Duodenal mucosa (tissue), 2 donors: ENCODE measurements around the gene KRTAP12-1.
"Not testable (repeated sequence)": the region's sequence is repeated elsewhere in the genome, so short reads cannot be mapped to it uniquely, and the experiment has no call there.

Source experiments
- H3K27ac ChIP-seq: one replicate; pipeline ENCODE4 v1.7.0; 2013; ENCODE audit warnings: low read depth, low read length
- H3K27me3 ChIP-seq, 2 donors: one replicate each; pipeline ENCODE4 v1.7.0; 2013; ENCODE audit warnings: low read length in 2 of 2, control low read depth in 1 of 2; ENCODE audit not compliant: insufficient read depth in 2 of 2, control insufficient read depth in 1 of 2
- H3K36me3 ChIP-seq, 2 donors: one replicate each; pipeline ENCODE4 v1.7.0; 2013; ENCODE audit warnings: low read length in 2 of 2, control low read depth in 1 of 2; ENCODE audit not compliant: insufficient read depth in 2 of 2, control insufficient read depth in 1 of 2
- H3K4me1 ChIP-seq, 2 donors: one replicate each; pipeline ENCODE4 v1.7.0; 2013; ENCODE audit warnings: low read length in 2 of 2, control low read depth in 1 of 2; ENCODE audit not compliant: insufficient read depth in 2 of 2, control insufficient read depth in 1 of 2
- H3K4me3 ChIP-seq, 2 donors: one replicate each; pipeline ENCODE4 v1.7.0; 2013; ENCODE audit warnings: low read length in 2 of 2, low read depth in 1 of 2
- H3K9ac ChIP-seq, 2 donors: one replicate each; pipeline ENCODE4 v1.7.0; 2013; ENCODE audit warnings: low read length in 2 of 2, low read depth in 1 of 2
- H3K9me3 ChIP-seq, 2 donors: one replicate each; pipeline ENCODE4 v1.7.0; 2013; ENCODE audit warnings: low read length in 2 of 2, control low read depth in 1 of 2; ENCODE audit not compliant: control insufficient read depth in 1 of 2

Gene KRTAP12-1

DNA sequence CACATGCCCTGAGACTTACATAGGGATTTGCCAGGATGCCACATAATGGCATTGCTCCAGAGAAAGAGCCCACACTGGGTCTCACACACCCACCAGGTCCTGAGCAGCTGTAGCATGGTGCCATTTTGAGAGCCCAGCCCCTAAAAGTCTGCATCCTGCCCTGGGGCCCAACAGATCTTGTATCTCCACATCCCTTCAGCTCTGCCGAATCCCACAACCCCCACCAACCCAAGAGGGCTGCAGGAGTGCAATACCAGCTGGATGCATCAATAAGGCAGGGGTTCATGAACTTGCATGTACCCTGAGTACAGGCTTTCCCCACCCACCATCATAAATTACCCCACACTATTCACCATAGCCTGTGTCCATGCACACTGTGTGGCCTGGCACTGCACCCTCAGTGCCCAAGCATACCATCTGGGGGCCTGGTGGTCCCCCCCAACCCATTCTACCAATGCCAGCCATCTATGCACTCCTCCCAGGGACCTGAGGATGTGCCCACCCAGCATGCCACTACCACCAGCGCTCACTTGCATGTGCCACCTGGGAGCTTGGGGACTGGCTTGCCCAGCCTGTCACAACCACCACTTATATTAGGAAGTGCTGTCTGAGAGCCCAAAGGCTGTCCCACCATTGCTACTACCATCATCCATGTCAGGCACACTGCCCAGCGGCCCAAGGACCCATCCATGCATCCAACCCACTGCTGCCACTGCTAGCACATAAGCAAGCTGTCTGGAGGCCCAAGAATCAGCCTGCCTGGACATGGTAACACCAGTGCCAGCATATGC, 11.1 kb downstream of the KRTAP12-1 start:
- no peaks in the 10 kb centered on the region for H3K36me3 ChIP-seq
- no peak overlapping the region for H3K4me3 ChIP-seq
- H3K9me3 ChIP-seq = peaks cover 6 to 18% of the 10 kb centered on the region in 2 donors
- no peaks in the 10 kb centered on the region for H3K4me1 ChIP-seq
- no peak overlapping the region for H3K27ac ChIP-seq
- peaks cover 0 to 3% of the 10 kb centered on the region in 2 donors for H3K27me3 ChIP-seq
- no peak overlapping the region for H3K9ac ChIP-seq

DNA sequence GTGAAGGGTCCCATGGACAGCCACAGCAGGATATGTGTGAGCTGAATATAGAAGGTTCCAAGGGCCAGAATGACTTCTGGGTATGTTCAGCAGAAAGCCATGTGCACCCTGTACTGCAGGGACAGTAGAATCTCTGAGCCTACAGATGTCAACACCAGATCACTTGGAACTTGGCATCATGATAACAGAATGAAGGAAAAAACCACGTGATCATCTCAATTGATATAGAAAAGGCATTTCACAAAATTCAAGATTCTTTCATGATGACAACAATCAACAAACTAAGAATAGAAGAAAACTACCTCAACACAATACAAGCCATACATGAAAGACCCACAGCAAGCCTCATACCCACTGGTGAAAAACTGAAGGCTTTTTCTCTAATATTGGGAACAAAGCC, 14.4 kb downstream of the KRTAP12-1 start:
- Histone ChIP-seq H3K27me3 (peaks cover 0 to 3% of the 10 kb centered on the region in 2 donors), H3K36me3 (no peaks in the 10 kb centered on the region), H3K27ac (no peak overlapping the region), H3K4me3 (no peak overlapping the region), H3K9me3 (peaks cover 1 to 11% of the 10 kb centered on the region in 2 donors), H3K9ac (no peak overlapping the region), H3K4me1 (no peaks in the 10 kb centered on the region)

- no peaks in the 10 kb centered on the region for H3K36me3 ChIP-seq
- no peak within 1 kb of the TSS for H3K9ac ChIP-seq
- H3K27me3 ChIP-seq = peaks cover 0 to 3% of the 10 kb centered on the region in 2 donors
- H3K4me1 ChIP-seq = no peaks in the 10 kb centered on the region
- no peak within 1 kb of the TSS for H3K4me3 ChIP-seq
- H3K27ac ChIP-seq = no peak within 1 kb of the TSS
- peaks cover 0 to 5% of the 10 kb centered on the region in 2 donors for H3K9me3 ChIP-seq
Measured at GRCh38 chr21:44666401-44667320, 15.3 kb downstream of the KRTAP12-1 start, which contains the start of gene KRTAP12-2. Gene KRTAP12-2 (minus strand): TSS chr21:44666927. CDS start chr21:44666886, 41 bp downstream.

DNA sequence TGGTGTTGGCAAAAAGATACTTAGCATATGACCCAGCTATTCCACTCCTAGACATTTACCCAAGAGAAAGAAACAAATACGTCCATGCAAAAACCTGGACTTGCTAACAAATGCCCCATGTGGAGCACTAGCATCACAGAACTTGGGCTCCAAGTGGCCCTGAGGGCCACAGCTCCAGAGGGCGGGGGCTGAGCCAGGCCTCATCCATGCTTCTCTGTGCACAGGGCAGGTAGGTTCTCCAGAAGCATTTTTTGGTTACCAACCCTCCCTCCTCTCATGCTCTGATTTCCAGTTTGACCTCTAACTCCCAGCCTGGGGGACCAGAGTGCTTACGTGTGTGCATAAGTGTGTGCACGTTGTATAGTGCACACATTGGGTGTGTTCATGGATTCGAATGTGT, 17.3 kb downstream of the KRTAP12-1 start:
- Histone ChIP-seq H3K27ac (no peak overlapping the region), H3K36me3 (no peaks in the 10 kb centered on the region), H3K9me3 (no peaks in the 10 kb centered on the region), H3K4me1 (no peaks in the 10 kb centered on the region), H3K4me3 (no peak overlapping the region), H3K9ac (no peak overlapping the region), H3K27me3 (peaks cover 0 to 3% of the 10 kb centered on the region in 2 donors)

DNA sequence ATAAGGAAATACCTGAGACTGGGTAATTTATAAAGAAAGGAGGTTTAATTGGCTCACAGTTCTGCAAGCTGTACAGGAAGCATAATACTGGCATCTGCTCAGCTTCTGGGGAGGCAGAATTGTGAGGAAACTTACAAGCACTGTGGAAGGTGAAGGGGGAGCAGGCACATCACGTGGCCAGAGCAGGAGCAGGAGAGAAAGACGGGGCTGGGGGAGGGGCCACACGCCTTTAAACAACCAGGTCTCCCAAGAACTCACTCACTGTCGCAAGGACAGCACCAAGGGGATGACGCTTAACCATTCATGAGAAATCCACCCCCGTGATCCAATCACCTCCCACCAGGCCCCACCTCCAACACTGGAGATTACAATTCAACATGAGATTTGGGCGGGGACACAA, 20.4 kb downstream of the KRTAP12-1 start:
- not testable (repeated sequence) for H3K4me1 ChIP-seq

DNA sequence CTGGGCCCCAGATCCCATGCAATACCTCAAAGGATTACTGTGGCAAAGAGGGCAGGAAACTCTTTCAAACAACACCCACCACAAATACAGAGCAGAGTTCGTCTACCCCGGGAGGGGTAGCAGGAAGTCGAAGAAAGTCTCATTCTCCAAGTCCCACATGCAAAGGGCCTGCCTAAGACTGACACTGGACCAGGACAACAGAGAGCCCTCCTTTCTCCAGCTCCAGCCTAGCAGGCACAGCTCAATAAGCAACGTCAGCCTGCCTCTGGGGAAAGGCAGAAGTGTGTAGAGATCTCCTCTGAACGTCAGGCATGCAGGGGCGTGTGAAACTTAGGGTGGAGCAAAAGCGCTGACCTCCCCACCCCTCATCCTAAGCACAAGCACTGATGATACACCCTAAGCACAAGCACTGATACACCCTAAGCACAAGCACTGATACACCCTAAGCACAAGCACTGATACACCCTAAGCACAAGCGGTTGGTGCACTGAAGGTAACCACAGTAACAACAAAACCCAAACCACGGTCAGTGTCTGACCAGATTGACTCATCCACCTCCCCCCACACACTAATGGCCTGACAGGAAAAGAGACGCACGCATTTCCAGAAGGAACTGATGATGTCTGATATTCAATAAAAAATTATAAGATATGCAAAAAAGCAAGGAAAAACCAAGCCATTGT, 22.9 kb downstream of the KRTAP12-1 start:
- no peaks in the 10 kb centered on the region for H3K36me3 ChIP-seq
- H3K27ac ChIP-seq = no peak overlapping the region
- H3K9me3 ChIP-seq = no peaks in the 10 kb centered on the region
- no peaks in the 10 kb centered on the region for H3K27me3 ChIP-seq
- peaks cover 0 to 4% of the 10 kb centered on the region in 2 donors for H3K4me1 ChIP-seq
- no peak overlapping the region for H3K9ac ChIP-seq
- H3K4me3 ChIP-seq = no peak overlapping the region

More for the DNA sequence above, 20.4 kb downstream of the KRTAP12-1 start:
- H3K9ac ChIP-seq, H3K36me3 ChIP-seq, H3K27ac ChIP-seq, H3K4me3 ChIP-seq, H3K9me3 ChIP-seq, H3K27me3 ChIP-seq: not testable (repeated sequence)

- no peaks in the 10 kb centered on the region for H3K27me3 ChIP-seq
- H3K9me3 ChIP-seq = no peaks in the 10 kb centered on the region
- H3K27ac ChIP-seq = no peak overlapping the region
- H3K4me3 ChIP-seq = no peak overlapping the region
- no peaks in the 10 kb centered on the region for H3K36me3 ChIP-seq
- peaks cover 0 to 4% of the 10 kb centered on the region in 2 donors for H3K4me1 ChIP-seq
- no peak overlapping the region for H3K9ac ChIP-seq
Measured at GRCh38 chr21:44658541-44658910, 23.4 kb downstream of the KRTAP12-1 start.

DNA sequence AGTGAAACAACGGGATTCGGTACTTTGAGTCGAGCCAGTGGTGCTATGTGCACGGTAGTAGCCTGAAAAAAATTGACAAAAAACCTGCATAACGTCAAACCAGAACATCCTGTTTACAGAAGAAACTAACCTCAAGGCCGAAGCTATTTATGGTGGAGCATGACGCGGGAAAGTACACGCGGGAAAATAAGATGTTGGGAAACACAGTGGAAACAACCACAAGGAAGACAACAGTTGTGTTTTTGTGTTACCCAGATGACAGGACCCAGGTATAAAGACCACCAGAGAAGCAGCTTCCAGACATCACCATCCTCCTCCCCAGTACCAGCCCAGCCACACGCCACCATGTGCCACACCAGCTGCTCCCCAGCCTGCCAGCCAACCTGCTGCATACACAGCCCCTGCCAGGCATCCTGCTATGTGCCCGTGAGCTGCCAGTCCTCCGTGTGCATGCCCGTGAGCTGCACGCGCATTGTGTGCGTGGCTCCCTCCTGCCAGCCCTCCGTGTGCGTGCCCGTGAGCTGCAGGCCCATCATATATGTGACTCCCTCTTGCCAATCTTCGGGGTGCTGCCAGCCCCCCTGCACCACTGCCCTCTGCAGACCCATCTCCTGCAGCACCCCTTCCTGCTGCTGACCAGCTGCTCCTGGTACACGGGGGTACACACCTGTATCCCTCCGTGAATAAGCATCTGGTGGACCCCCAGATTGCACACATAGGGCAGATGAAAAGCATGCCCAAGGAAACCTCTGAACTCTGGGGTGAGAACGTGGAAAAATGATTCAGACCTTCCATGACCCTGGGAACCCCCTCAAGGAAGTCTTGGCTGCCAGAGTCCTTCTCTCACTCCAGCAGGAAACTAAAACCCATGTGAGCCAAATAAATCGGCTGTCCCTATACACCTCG, 24.1 kb downstream of the KRTAP12-1 start, which contains the start of gene KRTAP12-3:
TSS of gene KRTAP12-3 (plus strand) at position 298 of the 906 bp plus-strand sequence. CDS start at position 346, 48 bp downstream.
- Histone ChIP-seq H3K27me3 (no peaks in the 10 kb centered on the region), H3K4me1 (peaks cover 0 to 4% of the 10 kb centered on the region in 2 donors), H3K4me3 (no peak within 1 kb of the TSS), H3K36me3 (no peaks in the 10 kb centered on the region), H3K9ac (peak within 1 kb of the TSS in 1 of 2 donors; percentile 4), H3K9me3 (no peaks in the 10 kb centered on the region), H3K27ac (peak within 1 kb of the TSS; percentile 28)

- H3K27ac ChIP-seq = no peak overlapping the region
- H3K36me3 ChIP-seq = no peaks in the 10 kb centered on the region
- H3K9me3 ChIP-seq = no peaks in the 10 kb centered on the region
- H3K27me3 ChIP-seq = no peaks in the 10 kb centered on the region
- H3K4me1 ChIP-seq = peaks cover 0 to 4% of the 10 kb centered on the region in 2 donors
- peak overlapping the region in 1 of 2 donors; percentile 4 for H3K9ac ChIP-seq
- no peak overlapping the region for H3K4me3 ChIP-seq
Measured at GRCh38 chr21:44656868-44657267, 25.1 kb downstream of the KRTAP12-1 start.
